Activated effector memory CD4-positive, alpha-beta T cell treated with anti-CD3 and anti-CD28 coated beads, Interleukin-2, amount 50 U/mL, for 16 hours (primary cell): ENCODE results near the gene CEP85L.

Experiments used
- DNase-seq: peaks from one replicate; pipeline ENCODE4 v3.0.0-alpha.2; 2020

The CEP85L gene

GRCh38 chr6:118618676-118619377 is 32.6 kb downstream of the CEP85L start:
- peak; percentile 87 for DNase-seq

- no peak for DNase-seq
Observed at GRCh38 chr6:118617417-118617816, 34.0 kb downstream of the CEP85L start.

GRCh38 chr6:118611334-118611733 is 40.1 kb downstream of the CEP85L start:
- no peak for DNase-seq

- DNase-seq = no peak
Observed at GRCh38 chr6:118606858-118607257, 44.5 kb downstream of the CEP85L start.

GRCh38 chr6:118606268-118606667 is 45.1 kb downstream of the CEP85L start:
- no peak for DNase-seq

GRCh38 chr6:118603372-118603771 is 48.0 kb downstream of the CEP85L start:
- DNase-seq = no peak

- DNase-seq = no peak
Observed at GRCh38 chr6:118602300-118602699, 49.1 kb downstream of the CEP85L start.

- no peak for DNase-seq
Observed at GRCh38 chr6:118598324-118598723, 53.1 kb downstream of the CEP85L start.

- no peak for DNase-seq
Observed at GRCh38 chr6:118597636-118598035, 53.8 kb downstream of the CEP85L start.

GRCh38 chr6:118596774-118597320 is 54.5 kb downstream of the CEP85L start:
- no peak for DNase-seq

- DNase-seq = no peak
Observed at GRCh38 chr6:118594877-118595276, 56.5 kb downstream of the CEP85L start.

- DNase-seq = no peak
Observed at GRCh38 chr6:118591897-118592296, 59.5 kb downstream of the CEP85L start.

- DNase-seq = no peak
Observed at GRCh38 chr6:118589649-118590365, 61.6 kb downstream of the CEP85L start.

GRCh38 chr6:118589186-118589585 is 62.2 kb downstream of the CEP85L start:
- no peak for DNase-seq

- no peak for DNase-seq
Observed at GRCh38 chr6:118588626-118589025, 62.8 kb downstream of the CEP85L start.

GRCh38 chr6:118586746-118587485 is 64.5 kb downstream of the CEP85L start:
- DNase-seq = no peak

GRCh38 chr6:118584911-118585310 is 66.5 kb downstream of the CEP85L start:
- DNase-seq = no peak

- DNase-seq = no peak
Observed at GRCh38 chr6:118581489-118581959, 69.9 kb downstream of the CEP85L start.

- no peak for DNase-seq
Observed at GRCh38 chr6:118580585-118581419, 70.6 kb downstream of the CEP85L start.

- DNase-seq = no peak
Observed at GRCh38 chr6:118579786-118580185, 71.6 kb downstream of the CEP85L start.

GRCh38 chr6:118578617-118579016 is 72.8 kb downstream of the CEP85L start:
- DNase-seq = no peak

GRCh38 chr6:118577972-118578371 is 73.4 kb downstream of the CEP85L start:
- no peak for DNase-seq
